HG02981 (cell line): Measurements from ENCODE around the gene NTN5.

Source experiments
- ATAC-seq: cut with Tn5 transposase; IDR thresholded peaks from one replicate; pipeline ENCODE4 v1.9.1; 2021; ENCODE audit warnings: mild to moderate bottlenecking, moderate library complexity; ENCODE audit not compliant: unreplicated experiment

The NTN5 gene

GRCh38 chr19:48617146-48617937 lies 55.5 kb downstream of the NTN5 start:
- no peak for ATAC-seq

- ATAC-seq: no peak
Measured at GRCh38 chr19:48616491-48617056, 56.2 kb downstream of the NTN5 start.

GRCh38 chr19:48616041-48616436 lies 56.8 kb downstream of the NTN5 start:
- ATAC-seq: no peak

GRCh38 chr19:48615231-48616040 lies 57.4 kb downstream of the NTN5 start:
- ATAC-seq: no peak

GRCh38 chr19:48614436-48615230 lies 58.2 kb downstream of the NTN5 start, which contains the start of gene FAM83E:
FAM83E (minus strand) TSS chr19:48615076; CDS start chr19:48613372, 1,704 bp downstream.
- no peak for ATAC-seq

GRCh38 chr19:48613852-48614435 lies 58.9 kb downstream of the NTN5 start:
- ATAC-seq: no peak

- no peak for ATAC-seq
Measured at GRCh38 chr19:48613024-48613851, 59.6 kb downstream of the NTN5 start.

GRCh38 chr19:48611872-48612271 lies 60.9 kb downstream of the NTN5 start:
- ATAC-seq: no peak
